H1 (cell line): Measurements from ENCODE around the gene XRRA1. TPM values are rescaled to one million over a fixed set of nuclear protein-coding genes. Genes with fewer than 3 reads are reported as not detected.

Experiments
- CTCF ChIA-PET: fragments of 300-600 bp; sonication (Branson Sonifier 250); formaldehyde crosslinking; loops from one replicate; lab custom pipeline; 2021; ENCODE audit not compliant: partially characterized antibody; lab: Charles Lee
- POLR2A ChIA-PET: fragments of 300-600 bp; sonication (Branson Sonifier 250); formaldehyde crosslinking; loops from one replicate; lab custom pipeline; 2021; ENCODE audit warnings: inconsistent platforms; ENCODE audit not compliant: partially characterized antibody; lab: Charles Lee
- DNase-seq, 2 experiments: peaks; one replicate each; pipeline versions ENCODE4 v3.0.0 to v3.0.0-alpha.2; 2010 to 2022; ENCODE audit warnings: low spot score in 2 of 2, low read depth in 1 of 2, mixed read lengths in 1 of 2
- FAIRE-seq: peaks from 2 replicates; lab custom pipeline; 2011; peaks lifted over from hg19 to GRCh38; lab: Jason Lieb, UNC
- H2AFZ ChIP-seq: 2 replicates; pipeline ENCODE4 v1.8.1; 2012; ENCODE audit warnings: low read length, inconsistent platforms
- H2AK5ac ChIP-seq: 2 replicates; pipeline ENCODE4 v1.6.1; 2013; ENCODE audit warnings: low read depth, low read length
- H2BK120ac ChIP-seq: replicated peaks from 2 replicates; pipeline ENCODE3; 2013; ENCODE audit warnings: low read depth, low read length, inconsistent platforms
- H2BK12ac ChIP-seq: 2 replicates; pipeline ENCODE4 v1.6.1; 2013; ENCODE audit warnings: low read depth, low read length
- H2BK15ac ChIP-seq: 2 replicates; pipeline ENCODE4 v1.6.1; 2013; ENCODE audit warnings: low read length
- H2BK20ac ChIP-seq: 2 replicates; pipeline ENCODE4 v1.6.1; 2013; ENCODE audit warnings: low read length
- H2BK5ac ChIP-seq: 2 replicates; pipeline ENCODE4 v1.6.1; 2013; ENCODE audit warnings: low read depth, low read length
- H3K14ac ChIP-seq: 2 replicates; pipeline ENCODE4 v1.6.1; 2013; ENCODE audit warnings: inconsistent platforms; ENCODE audit not compliant: insufficient read length
- H3K18ac ChIP-seq: 2 replicates; pipeline ENCODE4 v1.6.1; 2013; ENCODE audit warnings: low read length; ENCODE audit errors: extremely low read depth
- H3K23ac ChIP-seq: 2 replicates; pipeline ENCODE4 v1.6.1; 2013; ENCODE audit warnings: inconsistent platforms; ENCODE audit not compliant: insufficient read length
- H3K23me2 ChIP-seq: 2 replicates; pipeline ENCODE4 v1.6.1; 2013; ENCODE audit warnings: low read depth, low read length
- H3K27ac ChIP-seq: 2 replicates; pipeline ENCODE4 v1.6.1; 2011; ENCODE audit warnings: low read depth, low read length, inconsistent platforms
- H3K27me3 ChIP-seq, 4 experiments: replicated peaks in 1 of 4; 1 replicate in 1 of 4; 2 replicates in 3 of 4; pipeline versions ENCODE4 v1.6.1 to v1.8.1; 2011 to 2013; ENCODE audit warnings: low read length in 3 of 4, mild to moderate bottlenecking in 3 of 4, inconsistent platforms in 2 of 4, mixed read lengths in 2 of 4, moderate library complexity in 1 of 4; ENCODE audit not compliant: control insufficient read depth in 3 of 4, insufficient read depth in 3 of 4; ENCODE audit errors: extremely low read depth in 1 of 4
- H3K36me3 ChIP-seq, 4 experiments: 2 replicates each; pipeline versions ENCODE4 v1.6.1 to v1.8.1; 2011 to 2013; ENCODE audit warnings: mild to moderate bottlenecking in 4 of 4, low read length in 3 of 4, moderate library complexity in 2 of 4, control low read depth in 1 of 4, inconsistent platforms in 1 of 4; ENCODE audit not compliant: insufficient read depth in 4 of 4, control insufficient read depth in 2 of 4
- H3K4ac ChIP-seq: replicated peaks from 2 replicates; pipeline ENCODE3; 2013; ENCODE audit warnings: low read length, low read depth, mixed read lengths, inconsistent platforms; ENCODE audit not compliant: insufficient read length
- H3K4me1 ChIP-seq, 4 experiments: replicated peaks in 1 of 4; 1 replicate in 1 of 4; 2 replicates in 3 of 4; pipeline versions ENCODE4 v1.6.1 to v1.8.1; 2011 to 2013; ENCODE audit warnings: low read length in 3 of 4, inconsistent platforms in 2 of 4, mixed read lengths in 1 of 4; ENCODE audit not compliant: insufficient read depth in 4 of 4, control insufficient read depth in 3 of 4
- H3K4me2 ChIP-seq, 2 experiments: 2 replicates each; pipeline versions ENCODE4 v1.6.1 to v1.8.1; 2011 to 2013; ENCODE audit warnings: low read depth in 2 of 2, low read length in 2 of 2, control low read depth in 1 of 2, inconsistent platforms in 1 of 2, mild to moderate bottlenecking in 1 of 2; ENCODE audit not compliant: insufficient read depth in 1 of 2
- H3K4me3 ChIP-seq, 4 experiments: fragments of 200-600, 300-600 bp in 1 of 4; sonication (generic), shearing (Covaris generic), sonication (Bioruptor Twin) in 1 of 4; 2 replicates each; pipeline versions ENCODE4 v1.5.1 to v1.8.1; 2011 to 2016; ENCODE audit warnings: low read length in 4 of 4, low read depth in 3 of 4, control low read depth in 2 of 4, inconsistent platforms in 2 of 4, mild to moderate bottlenecking in 2 of 4, mixed read lengths in 1 of 4, moderate library complexity in 1 of 4; ENCODE audit not compliant: insufficient read depth in 2 of 4; ENCODE audit errors: extremely low read depth in 1 of 4
- H3K56ac ChIP-seq: replicated peaks from 2 replicates; pipeline ENCODE3; 2013; ENCODE audit warnings: low read depth, mild to moderate bottlenecking, mixed read lengths, low read length, inconsistent platforms; ENCODE audit not compliant: insufficient read length
- H3K79me1 ChIP-seq: 2 replicates; pipeline ENCODE4 v1.6.1; 2013; ENCODE audit warnings: low read depth, low read length, control low read depth
- H3K79me2 ChIP-seq, 2 experiments: 2 replicates each; pipeline versions ENCODE4 v1.6.1 to v1.8.1; 2012 to 2013; ENCODE audit warnings: low read length in 2 of 2, mild to moderate bottlenecking in 2 of 2, inconsistent platforms in 1 of 2; ENCODE audit not compliant: insufficient read depth in 2 of 2, control insufficient read depth in 1 of 2
- H3K9ac ChIP-seq, 4 experiments: replicated peaks in 1 of 4; 1 replicate in 1 of 4; 2 replicates in 3 of 4; pipeline versions ENCODE4 v1.6.1 to v1.8.1; 2011 to 2013; ENCODE audit warnings: low read depth in 3 of 4, low read length in 3 of 4, control low read depth in 2 of 4, mild to moderate bottlenecking in 2 of 4, moderate library complexity in 2 of 4, inconsistent platforms in 1 of 4; ENCODE audit errors: extremely low read depth in 1 of 4
- H3K9me3 ChIP-seq, 2 experiments: 2 replicates each; pipeline versions ENCODE4 v1.6.1 to v1.8.1; 2012 to 2013; ENCODE audit warnings: mild to moderate bottlenecking in 2 of 2, moderate library complexity in 2 of 2, control low read depth in 1 of 2, inconsistent platforms in 1 of 2, low read depth in 1 of 2, low read length in 1 of 2, mixed read lengths in 1 of 2; ENCODE audit not compliant: insufficient read depth in 2 of 2
- H4K20me1 ChIP-seq, 2 experiments: replicated peaks in 1 of 2; 2 replicates each; pipeline versions ENCODE3 to v1.8.1; 2011 to 2013; ENCODE audit warnings: inconsistent platforms in 2 of 2, low read length in 2 of 2, mild to moderate bottlenecking in 1 of 2; ENCODE audit not compliant: insufficient read depth in 2 of 2, control insufficient read depth in 1 of 2
- H4K5ac ChIP-seq: 2 replicates; pipeline ENCODE4 v1.6.1; 2013; ENCODE audit warnings: low read length, low read depth, mixed read lengths, inconsistent platforms; ENCODE audit not compliant: insufficient read length
- H4K8ac ChIP-seq: 2 replicates; pipeline ENCODE4 v1.8.0; 2013; ENCODE audit warnings: mild to moderate bottlenecking, moderate library complexity, low read length, inconsistent platforms; ENCODE audit not compliant: insufficient read depth; ENCODE audit errors: extremely low read depth
- H4K91ac ChIP-seq: replicated peaks from 2 replicates; pipeline ENCODE3; 2013; ENCODE audit warnings: low read length, mixed read lengths, inconsistent platforms; ENCODE audit not compliant: insufficient read length
- CTBP2 ChIP-seq: IDR thresholded peaks from 2 replicates; pipeline ENCODE4 v1.7.0; 2011; ENCODE audit warnings: borderline replicate concordance, mild to moderate bottlenecking, moderate library complexity, mixed read lengths, low read length; ENCODE audit not compliant: insufficient read depth, insufficient read length
- JUN ChIP-seq: IDR thresholded peaks from 2 replicates; pipeline ENCODE4 v1.6.1; 2011; ENCODE audit warnings: low read depth, mild to moderate bottlenecking, improper control_type of control experiment, low read length
- KDM4A ChIP-seq: IDR thresholded peaks from one replicate; pipeline ENCODE4 v1.7.1; 2012; ENCODE audit warnings: low read depth, mild to moderate bottlenecking, moderate library complexity, low read length, inconsistent platforms; ENCODE audit not compliant: severe bottlenecking
- MAFK ChIP-seq: IDR thresholded peaks from 2 replicates; pipeline ENCODE4 v1.6.1; 2012; ENCODE audit warnings: low read depth, mild to moderate bottlenecking, improper control_type of control experiment, low read length
- NANOG ChIP-seq: IDR thresholded peaks from 2 replicates; pipeline ENCODE4 v1.6.1; 2011; ENCODE audit warnings: low read length, low read depth, mild to moderate bottlenecking, inconsistent platforms; ENCODE audit not compliant: insufficient read depth, poor library complexity, severe bottlenecking
- NRF1 ChIP-seq: IDR thresholded peaks from 2 replicates; pipeline ENCODE4 v1.6.1; 2011; ENCODE audit warnings: mild to moderate bottlenecking, low read depth, low read length, improper control_type of control experiment
- POLR2A ChIP-seq, 2 experiments: IDR thresholded peaks; 1 replicate in 1 of 2; 2 replicates in 1 of 2; pipeline ENCODE4 v1.6.1; 2011; ENCODE audit warnings: low read depth in 2 of 2, low read length in 2 of 2, mild to moderate bottlenecking in 2 of 2; ENCODE audit errors: control extremely low read depth in 1 of 2
- POLR2AphosphoS5 ChIP-seq: IDR thresholded peaks from 2 replicates; pipeline ENCODE4 v1.6.1; 2011; ENCODE audit warnings: low read depth, low read length
- YY1 ChIP-seq: IDR thresholded peaks from 2 replicates; pipeline ENCODE4 v1.6.1; 2011; ENCODE audit warnings: low read depth, mild to moderate bottlenecking, low read length
- WGBS, 2 experiments: shearing (Covaris generic) in 1 of 2; methylation state at CpG; one replicate each; pipeline versions ENCODE4 v1.1.6 to v1.1.7; 2013 to 2015; ENCODE audit warnings: low lambda C conversion rate in 2 of 2, mixed read lengths in 2 of 2, inconsistent platforms in 1 of 2, low coverage in 1 of 2, missing lambda C conversion rate in 1 of 2; ENCODE audit not compliant: insufficient replicate concordance in 2 of 2, insufficient coverage in 1 of 2, insufficient read length in 1 of 2; ENCODE audit errors: extremely low coverage in 1 of 2, missing lambda C conversion rate in 1 of 2; 5-methylcytosine and 5-hydroxymethylcytosine counted together
- polyA plus RNA-seq, 7 experiments: library from polyadenylated mRNA; depleted of rRNA in 3 of 7; stranded (reverse) in 5 of 7; unstranded in 2 of 7; fragments of >200 nt in 5 of 7; fragments of 200-250 nt in 2 of 7; gene quantifications; 1 replicate in 5 of 7; 2 replicates in 1 of 7; 4 replicates in 1 of 7; pipeline versions ENCODE4 v1.2.1 to v1.2.3, GENCODE V29; 2011 to 2013; ENCODE audit warnings: missing spikeins in 2 of 7, mixed read lengths in 2 of 7
- total RNA-seq: library from RNA; stranded (reverse); fragmentation: NEBNext Ultra II Directional; extraction: Animal tissue kit (Norgen Biotek cat#: 25700); gene quantifications from 2 replicates; pipeline ENCODE4 v1.2.1, GENCODE V29; 2021
- TF ChIP-seq, protein P1 (sequence below): IDR thresholded peaks from 2 replicates; pipeline ENCODE4 v1.6.1; 2012; ENCODE audit warnings: inconsistent platforms
- TF ChIP-seq, protein P2 (sequence below): IDR thresholded peaks from 2 replicates; pipeline ENCODE4 v1.6.1; 2011; ENCODE audit warnings: low read length, improper control_type of control experiment

The XRRA1 gene
- total and polyA plus RNA-seq, 2 of the 8 experiments (the other 6 are each of a cell fraction or from before 2014, with no cell fraction given) = 2.1 to 7.1 TPM

DNA sequence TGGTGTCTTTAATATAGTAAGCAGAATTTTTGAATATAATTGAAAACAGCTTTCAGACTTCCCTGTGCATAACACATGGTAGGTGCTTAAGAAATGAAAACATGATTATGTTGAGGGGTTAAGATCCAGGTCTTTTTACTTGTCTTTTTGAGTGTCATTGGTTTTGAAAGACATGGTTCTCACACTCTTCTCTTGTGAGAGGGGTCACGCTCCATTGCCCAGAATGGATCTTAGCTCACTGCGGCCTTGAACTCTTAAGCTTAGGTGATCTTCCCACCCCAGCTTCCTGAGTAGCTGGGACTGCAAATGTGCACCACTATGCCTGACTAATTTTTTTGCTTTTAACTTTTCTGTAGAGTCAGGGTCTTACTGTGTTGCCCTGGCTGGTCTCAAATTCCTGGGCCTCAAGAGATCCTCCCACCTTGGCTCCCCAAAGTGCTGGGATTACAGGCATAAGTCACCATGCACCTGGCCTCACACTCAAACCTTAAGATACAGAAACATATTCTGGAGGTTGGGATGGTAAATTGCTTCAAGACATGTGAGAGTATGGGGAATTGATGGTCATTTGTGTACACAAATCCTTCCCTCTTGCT is 1.6 kb upstream of the XRRA1 start:
- WGBS, 2 experiments = 83% methylated on average over 2 of the region's 2 CpGs; no CpG with 5 or more reads in 1 of the 2 experiments
- Histone ChIP-seq H3K9ac (peak overlapping the region in 2 of 4 experiments; percentile 92 to 94; a peak in 3 of 7 replicates), H3K23ac (no peak overlapping the region), H3K27me3 (no peaks in the 10 kb centered on the region), H2BK12ac (no peak overlapping the region), H3K14ac (no peak overlapping the region), H3K4ac (no peak overlapping the region), H2BK20ac (no peak overlapping the region), H4K8ac (no peak overlapping the region), H2BK5ac (no peak overlapping the region), H2AFZ (no peak overlapping the region), H3K9me3 (no peaks in the 10 kb centered on the region), H4K20me1 (peaks cover 2 to 3% of the 10 kb centered on the region in 2 experiments), H3K4me2 (peak overlapping the region; percentile 80 to 99; a peak in 3 of 4 replicates), H3K4me3 (peak overlapping the region; percentile 91 to 99 (median 95); a peak in 7 of 8 replicates), H4K5ac (no peak overlapping the region), H3K56ac (no peak overlapping the region), H3K23me2 (peaks cover 5% of the 10 kb centered on the region), H2AK5ac (no peak overlapping the region), H3K79me2 (peaks cover 3 to 62% of the 10 kb centered on the region in 2 experiments), H3K36me3 (peaks cover 0 to 4% (median 0%) of the 10 kb centered on the region in 4 experiments; a peak in 2 of 8 replicates), H2BK15ac (no peak overlapping the region), H3K4me1 (no peaks in the 10 kb centered on the region; a peak in 1 of 7 replicates), H4K91ac (no peak overlapping the region), H2BK120ac (no peak overlapping the region), H3K79me1 (peaks cover 5% of the 10 kb centered on the region), H3K27ac (no peak overlapping the region), H3K18ac (no peak overlapping the region)
- DNase-seq (no peak), FAIRE-seq (no peak)
- ChIA-PET POLR2A (interaction anchor here (1.0 to 2.5 kb wide), 3 partner anchors 9 to 38 kb away, joined by 4 to 8 read pairs (median 4); partner anchors contain the start of gene NEU3), CTCF (interaction anchor here (1.2 kb wide), 1 partner anchor 21 kb away, joined by 6 read pairs; no protein-coding TSS in a partner anchor)
- TF ChIP-seq MAFK (no peak), NRF1 (no peak), CTBP2 (no peak), NANOG (no peak), POLR2AphosphoS5 (no peak), JUN (no peak), YY1 (no peak), POLR2A (IDR thresholded peaks at IDR 0.05; ENCODE audit: control extremely low read depth in 1 of 2, low read depth in 2 of 2, low read length in 2 of 2) (no peak), KDM4A (no peak)
- TF ChIP-seq, protein P1, sequence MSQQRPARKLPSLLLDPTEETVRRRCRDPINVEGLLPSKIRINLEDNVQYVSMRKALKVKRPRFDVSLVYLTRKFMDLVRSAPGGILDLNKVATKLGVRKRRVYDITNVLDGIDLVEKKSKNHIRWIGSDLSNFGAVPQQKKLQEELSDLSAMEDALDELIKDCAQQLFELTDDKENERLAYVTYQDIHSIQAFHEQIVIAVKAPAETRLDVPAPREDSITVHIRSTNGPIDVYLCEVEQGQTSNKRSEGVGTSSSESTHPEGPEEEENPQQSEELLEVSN = no peak
- TF ChIP-seq, protein P2, sequence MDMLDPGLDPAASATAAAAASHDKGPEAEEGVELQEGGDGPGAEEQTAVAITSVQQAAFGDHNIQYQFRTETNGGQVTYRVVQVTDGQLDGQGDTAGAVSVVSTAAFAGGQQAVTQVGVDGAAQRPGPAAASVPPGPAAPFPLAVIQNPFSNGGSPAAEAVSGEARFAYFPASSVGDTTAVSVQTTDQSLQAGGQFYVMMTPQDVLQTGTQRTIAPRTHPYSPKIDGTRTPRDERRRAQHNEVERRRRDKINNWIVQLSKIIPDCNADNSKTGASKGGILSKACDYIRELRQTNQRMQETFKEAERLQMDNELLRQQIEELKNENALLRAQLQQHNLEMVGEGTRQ = no peak
